ENCODE measurements around the gene PRCC.

DNA sequence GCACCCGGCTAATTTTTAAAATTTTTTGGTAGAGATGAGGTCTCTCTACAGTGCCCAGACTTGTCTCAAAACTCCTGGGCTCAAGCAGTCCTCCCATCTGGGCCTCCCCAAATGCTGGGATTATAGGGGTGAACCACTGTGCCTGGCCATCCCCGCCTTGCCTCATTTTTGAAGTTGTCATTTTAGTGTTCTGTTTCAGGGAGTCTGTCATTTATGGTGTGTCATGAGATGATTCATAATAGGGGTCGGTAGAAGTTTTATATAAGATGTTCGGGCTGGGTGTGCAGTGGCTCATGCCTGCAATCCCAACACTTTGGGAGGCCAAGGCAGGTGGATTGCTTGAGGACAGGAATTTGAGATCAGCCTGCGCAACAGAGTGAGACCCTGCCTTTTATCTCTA lies 8.5 kb downstream of the PRCC start:
- TF ChIP-seq POLR2AphosphoS5 (IDR thresholded peaks at IDR 0.05): no peak
- TF ChIP-seq, protein P1, sequence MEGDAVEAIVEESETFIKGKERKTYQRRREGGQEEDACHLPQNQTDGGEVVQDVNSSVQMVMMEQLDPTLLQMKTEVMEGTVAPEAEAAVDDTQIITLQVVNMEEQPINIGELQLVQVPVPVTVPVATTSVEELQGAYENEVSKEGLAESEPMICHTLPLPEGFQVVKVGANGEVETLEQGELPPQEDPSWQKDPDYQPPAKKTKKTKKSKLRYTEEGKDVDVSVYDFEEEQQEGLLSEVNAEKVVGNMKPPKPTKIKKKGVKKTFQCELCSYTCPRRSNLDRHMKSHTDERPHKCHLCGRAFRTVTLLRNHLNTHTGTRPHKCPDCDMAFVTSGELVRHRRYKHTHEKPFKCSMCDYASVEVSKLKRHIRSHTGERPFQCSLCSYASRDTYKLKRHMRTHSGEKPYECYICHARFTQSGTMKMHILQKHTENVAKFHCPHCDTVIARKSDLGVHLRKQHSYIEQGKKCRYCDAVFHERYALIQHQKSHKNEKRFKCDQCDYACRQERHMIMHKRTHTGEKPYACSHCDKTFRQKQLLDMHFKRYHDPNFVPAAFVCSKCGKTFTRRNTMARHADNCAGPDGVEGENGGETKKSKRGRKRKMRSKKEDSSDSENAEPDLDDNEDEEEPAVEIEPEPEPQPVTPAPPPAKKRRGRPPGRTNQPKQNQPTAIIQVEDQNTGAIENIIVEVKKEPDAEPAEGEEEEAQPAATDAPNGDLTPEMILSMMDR (IDR thresholded peaks at IDR 0.05): no peak
